ENCODE results near the gene PBX1.

The PBX1 gene

DNA sequence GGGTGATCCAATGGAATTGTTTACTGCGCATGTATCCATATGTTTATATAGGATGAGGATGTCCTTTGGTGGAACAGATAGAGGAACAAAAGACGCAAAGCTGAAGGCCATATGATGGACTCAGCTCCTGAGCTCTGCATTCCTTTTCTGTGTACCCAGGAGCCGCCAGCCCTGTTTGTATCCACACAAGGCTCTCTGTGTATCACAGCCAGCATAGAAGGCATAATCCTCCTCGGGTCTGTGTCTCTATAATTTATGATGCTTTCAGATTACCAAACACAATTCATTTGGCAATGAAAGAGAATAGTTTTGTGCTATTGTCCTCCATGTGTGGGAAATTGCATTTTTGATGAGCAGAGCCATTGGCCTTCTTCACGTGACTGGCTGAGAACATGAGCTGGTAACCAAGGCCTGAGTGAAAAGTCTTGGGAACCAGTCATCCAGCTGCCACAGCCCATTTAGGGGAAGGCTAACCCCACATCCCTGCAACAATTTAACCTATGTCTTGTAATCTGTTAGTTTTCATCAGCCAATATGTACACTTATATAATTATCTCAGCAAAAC lies 119.2 kb downstream of the PBX1 start:
- TF ChIP-seq, protein P1, sequence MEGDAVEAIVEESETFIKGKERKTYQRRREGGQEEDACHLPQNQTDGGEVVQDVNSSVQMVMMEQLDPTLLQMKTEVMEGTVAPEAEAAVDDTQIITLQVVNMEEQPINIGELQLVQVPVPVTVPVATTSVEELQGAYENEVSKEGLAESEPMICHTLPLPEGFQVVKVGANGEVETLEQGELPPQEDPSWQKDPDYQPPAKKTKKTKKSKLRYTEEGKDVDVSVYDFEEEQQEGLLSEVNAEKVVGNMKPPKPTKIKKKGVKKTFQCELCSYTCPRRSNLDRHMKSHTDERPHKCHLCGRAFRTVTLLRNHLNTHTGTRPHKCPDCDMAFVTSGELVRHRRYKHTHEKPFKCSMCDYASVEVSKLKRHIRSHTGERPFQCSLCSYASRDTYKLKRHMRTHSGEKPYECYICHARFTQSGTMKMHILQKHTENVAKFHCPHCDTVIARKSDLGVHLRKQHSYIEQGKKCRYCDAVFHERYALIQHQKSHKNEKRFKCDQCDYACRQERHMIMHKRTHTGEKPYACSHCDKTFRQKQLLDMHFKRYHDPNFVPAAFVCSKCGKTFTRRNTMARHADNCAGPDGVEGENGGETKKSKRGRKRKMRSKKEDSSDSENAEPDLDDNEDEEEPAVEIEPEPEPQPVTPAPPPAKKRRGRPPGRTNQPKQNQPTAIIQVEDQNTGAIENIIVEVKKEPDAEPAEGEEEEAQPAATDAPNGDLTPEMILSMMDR (IDR thresholded peaks at IDR 0.05; ENCODE audit: low read depth, low read length) = no peak
- DNase-seq (ENCODE audit: extremely low read depth, low read depth) = no peak

DNA sequence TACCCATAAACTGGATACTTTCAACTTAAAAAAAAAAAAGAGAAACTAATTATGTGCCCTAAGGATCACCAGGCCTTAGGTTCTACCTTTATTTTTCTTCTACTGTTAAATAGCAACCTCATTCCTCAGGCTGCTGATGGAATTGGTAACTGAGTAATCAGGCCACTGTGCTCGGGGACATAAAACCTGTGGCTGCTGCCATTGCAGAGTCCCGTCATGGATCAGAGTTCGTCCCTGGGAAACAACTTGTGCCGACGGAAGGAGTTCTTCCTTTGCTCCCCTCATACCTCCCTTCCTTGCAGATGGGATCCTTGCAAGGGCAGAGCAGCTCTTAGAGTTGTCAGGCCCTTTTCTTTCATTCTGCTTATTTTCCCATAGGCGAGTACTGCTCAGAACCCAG lies 123.6 kb downstream of the PBX1 start:
- TF ChIP-seq, protein P1 (IDR thresholded peaks at IDR 0.05; ENCODE audit: low read depth, low read length) = no peak
- DNase-seq (ENCODE audit: extremely low read depth, low read depth) = no peak

DNA sequence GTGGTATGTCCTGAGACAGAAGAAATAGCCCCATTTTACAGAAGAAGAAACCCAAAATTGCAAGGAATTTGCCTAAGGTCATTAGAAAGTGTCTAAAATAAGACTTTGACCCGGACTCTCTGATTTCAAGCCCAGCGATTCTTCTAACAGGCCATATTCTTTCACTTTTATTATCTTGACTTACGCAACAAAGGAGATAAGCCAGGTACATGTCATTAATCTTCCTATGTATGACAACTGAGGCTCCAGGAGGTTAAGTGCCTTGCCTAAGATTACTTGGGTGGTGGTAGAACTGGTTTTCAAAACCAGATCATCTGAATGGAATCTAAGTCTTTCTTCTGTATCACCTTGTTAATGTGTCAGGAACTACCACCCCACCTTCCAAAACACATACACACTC lies 124.3 kb downstream of the PBX1 start:
- TF ChIP-seq, protein P1 (IDR thresholded peaks at IDR 0.05; ENCODE audit: low read depth, low read length) = no peak
- DNase-seq (ENCODE audit: extremely low read depth, low read depth) = no peak

DNA sequence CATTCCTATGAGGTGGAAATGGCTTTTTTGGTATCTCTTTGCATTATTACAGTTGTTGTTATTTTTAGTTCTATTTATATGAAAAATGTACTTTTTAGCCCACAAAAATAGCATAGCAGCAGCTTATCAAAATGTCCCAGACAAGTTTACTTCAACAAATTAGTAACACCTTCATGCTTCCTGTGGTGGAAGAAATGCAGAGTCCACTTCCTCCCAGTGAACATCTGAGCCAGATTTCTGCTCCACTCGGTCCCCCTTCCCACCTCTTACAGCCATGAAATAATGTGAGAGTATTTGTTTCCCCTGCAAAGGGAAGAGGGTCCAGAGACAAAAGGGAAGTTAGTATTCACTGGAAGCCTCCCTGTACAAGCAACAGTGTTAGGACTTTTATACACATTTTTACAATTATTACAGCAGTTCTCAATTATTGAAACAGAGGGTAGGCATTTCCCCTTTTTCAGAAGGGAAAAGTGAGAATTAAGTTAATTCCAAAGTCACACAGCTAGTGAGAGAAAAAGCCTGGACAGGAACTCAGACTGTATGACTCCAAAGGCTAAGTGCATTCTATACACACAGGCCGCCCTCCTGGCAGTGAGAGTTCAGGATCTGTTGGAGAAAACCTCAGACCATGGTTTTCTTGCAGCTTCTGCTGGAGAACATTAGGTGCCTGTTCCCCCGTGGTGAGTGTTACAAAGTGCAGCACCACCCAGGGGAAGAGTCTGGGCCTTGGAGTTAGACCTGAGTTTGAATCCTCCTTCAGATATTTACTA lies 126.5 kb downstream of the PBX1 start:
- TF ChIP-seq, protein P1 (IDR thresholded peaks at IDR 0.05; ENCODE audit: low read depth, low read length) = no peak
- DNase-seq (ENCODE audit: extremely low read depth, low read depth) = no peak

DNA sequence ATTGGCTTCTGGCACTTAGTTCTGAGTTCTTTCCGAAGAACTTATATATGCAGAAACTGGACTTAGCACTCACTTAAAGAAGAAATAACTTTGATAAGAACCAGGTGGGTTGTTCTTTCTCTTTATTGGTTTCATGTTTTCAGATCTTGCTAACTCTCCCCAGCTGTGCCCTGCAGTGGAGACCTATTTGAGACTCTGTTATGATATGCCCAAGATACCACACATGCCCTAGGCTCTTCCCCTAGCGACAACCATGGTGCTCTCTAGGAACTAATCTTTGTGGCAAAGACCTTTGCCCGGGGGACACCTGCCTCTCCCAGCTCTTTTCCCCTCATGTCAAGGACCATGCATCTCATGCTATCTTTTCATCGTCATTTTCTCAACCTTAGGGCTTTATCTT lies 128.8 kb downstream of the PBX1 start:
- TF ChIP-seq, protein P1 (IDR thresholded peaks at IDR 0.05; ENCODE audit: low read depth, low read length) = no peak
- no peak for DNase-seq (ENCODE audit: extremely low read depth, low read depth)

DNA sequence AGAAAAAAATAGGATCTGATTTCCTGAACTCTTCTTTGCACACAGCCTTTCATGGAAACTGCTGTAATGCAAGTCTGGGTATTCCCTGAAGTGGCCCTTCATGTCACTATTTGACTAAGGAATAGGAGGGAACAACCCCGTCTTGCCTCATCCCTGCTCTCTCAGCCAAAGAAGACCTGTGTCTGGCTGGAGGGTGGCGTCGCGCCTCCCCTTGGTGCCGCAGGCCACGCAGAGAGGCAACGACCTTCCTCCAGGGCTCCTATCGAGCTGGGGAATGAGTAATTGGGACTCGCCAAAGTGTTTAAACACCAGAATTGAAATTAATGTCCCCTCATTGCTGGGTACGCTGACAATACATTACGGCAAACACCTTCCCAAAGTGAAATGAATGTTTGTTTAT lies 129.8 kb downstream of the PBX1 start:
- TF ChIP-seq, protein P1 (IDR thresholded peaks at IDR 0.05; ENCODE audit: low read depth, low read length) = no peak
- no peak for DNase-seq (ENCODE audit: extremely low read depth, low read depth)

DNA sequence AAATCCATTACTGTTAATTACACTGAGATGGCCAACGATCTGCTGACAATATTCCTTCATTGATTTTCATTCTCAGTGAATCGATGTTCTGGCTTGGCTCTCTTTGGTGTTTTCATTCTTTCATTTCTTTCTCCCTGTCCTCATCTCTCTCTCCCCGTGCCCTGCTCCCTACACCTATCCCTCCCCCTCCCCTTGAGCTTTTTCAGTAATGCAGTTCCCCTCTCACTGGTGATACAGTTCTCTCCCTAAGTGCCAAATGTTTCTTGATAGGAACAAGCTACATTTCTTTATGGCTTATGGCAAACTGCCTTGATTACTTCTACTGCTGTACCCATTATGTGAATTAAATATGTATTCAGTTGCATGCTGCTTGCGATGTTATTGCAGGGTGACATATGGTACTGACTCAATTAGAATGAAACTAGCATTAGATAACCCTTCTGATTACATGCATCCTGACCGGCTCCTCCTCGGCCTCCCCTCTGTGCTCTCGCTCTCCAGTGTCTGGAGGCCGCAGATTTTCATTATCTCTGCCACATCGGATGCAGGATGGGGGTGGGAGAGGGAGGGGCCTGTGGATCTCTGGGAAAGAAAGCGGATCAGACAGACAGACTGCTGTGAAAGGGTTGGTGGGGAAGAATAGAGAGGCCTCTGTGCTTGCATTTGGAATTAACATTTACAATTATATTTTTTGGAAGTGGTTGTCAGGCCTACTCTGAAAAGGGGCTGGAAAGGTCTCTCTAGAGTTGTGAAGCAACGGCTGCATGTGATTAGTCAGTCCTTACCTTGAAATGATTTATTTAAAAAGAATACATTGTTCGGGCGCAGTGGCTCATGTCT lies 130.9 kb downstream of the PBX1 start:
- TF ChIP-seq, protein P1 (IDR thresholded peaks at IDR 0.05; ENCODE audit: low read depth, low read length) = no peak

More for the DNA sequence above, 130.9 kb downstream of the PBX1 start:
- no peak for DNase-seq (ENCODE audit: extremely low read depth, low read depth)

Measured in AG09319 (cell line).